ENCODE data around the gene ACP1.
A peak's percentile ranks its signal among the peaks of the same experiment; 100 is the strongest.

ACP1 gene

DNA sequence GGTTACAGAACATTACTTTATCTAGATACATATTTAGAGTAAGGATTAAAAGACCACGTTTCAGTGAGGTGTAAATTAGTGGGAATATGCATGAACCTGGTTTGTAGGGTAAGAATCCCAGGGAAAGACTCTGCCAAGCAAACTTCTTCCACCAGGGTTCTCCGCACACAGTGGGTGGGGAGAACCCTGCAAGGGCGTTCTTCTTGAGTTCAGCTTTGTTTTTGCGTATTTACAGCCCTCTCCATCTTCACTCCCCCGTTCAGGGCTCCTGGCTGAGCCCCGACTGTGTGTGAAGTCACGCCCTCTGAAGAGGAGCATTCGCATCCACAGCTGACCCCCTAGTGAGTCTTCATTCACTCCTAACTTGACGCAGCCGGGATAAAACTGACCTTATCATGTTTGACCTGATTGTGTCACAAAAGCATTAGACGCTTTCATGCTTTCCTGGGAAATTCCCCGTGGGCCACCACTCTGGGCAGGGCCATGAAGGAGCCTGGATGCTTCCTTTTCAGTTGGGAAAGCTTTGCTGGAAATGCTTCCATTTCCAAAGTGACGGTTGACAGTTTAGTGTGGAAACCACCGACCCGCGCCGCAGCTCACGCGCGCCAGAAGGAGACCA, 22.1 kb downstream of the ACP1 start:
- no CpG with 5 or more reads among the region's 20 CpGs for WGBS (ENCODE audit: insufficient coverage, insufficient read length)
- peak overlapping the region; percentile 64 for H3K4me3 ChIP-seq (ENCODE audit: low read length)
- no peak for DNase-seq (ENCODE audit: low read depth, low spot score)

DNA sequence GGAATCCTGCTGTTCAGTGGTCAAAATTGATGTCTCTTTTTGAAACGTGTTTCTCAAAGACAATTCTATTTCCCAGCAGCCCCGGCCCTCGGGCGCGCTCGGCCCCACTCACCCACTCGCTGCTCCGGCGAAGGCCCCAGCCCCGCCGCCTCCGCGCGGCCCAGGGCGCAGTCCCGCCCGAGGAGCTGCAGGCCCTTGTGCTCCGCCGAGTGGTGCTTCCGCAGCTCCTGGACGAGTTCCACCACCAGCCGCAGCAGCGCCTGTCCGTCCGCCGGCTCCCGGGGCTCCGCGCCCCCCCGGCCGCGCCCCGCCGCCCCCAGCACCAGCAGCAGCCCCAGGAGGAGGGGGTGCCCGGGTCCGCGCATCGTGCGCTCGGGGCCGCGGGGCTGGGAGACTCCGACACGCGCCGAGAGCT, 22.7 kb downstream of the ACP1 start:
- peaks cover 10% of the 10 kb centered on the region for H3K27me3 ChIP-seq (ENCODE audit: control insufficient read depth, insufficient read depth, low read length)
- no CpG with 5 or more reads among the region's 46 CpGs for WGBS (ENCODE audit: insufficient coverage, insufficient read length)

More for the DNA sequence above, 22.1 kb downstream of the ACP1 start:
- Histone ChIP-seq H3K36me3 (ENCODE audit: control insufficient read depth, insufficient read depth, low read length) (0 out of 2 replicates have a peak, but pooled peaks cover 2% of the 10 kb centered on the region), H3K4me1 (ENCODE audit: control insufficient read depth, insufficient read depth, low read length) (peaks cover 10% of the 10 kb centered on the region), H3K27me3 (ENCODE audit: control insufficient read depth, insufficient read depth, low read length) (peaks cover 10% of the 10 kb centered on the region), H3K27ac (ENCODE audit: low read length) (no peak overlapping the region), H3K9me3 (ENCODE audit: control insufficient read depth, insufficient read depth, low read length) (no peaks in the 10 kb centered on the region)

DNA sequence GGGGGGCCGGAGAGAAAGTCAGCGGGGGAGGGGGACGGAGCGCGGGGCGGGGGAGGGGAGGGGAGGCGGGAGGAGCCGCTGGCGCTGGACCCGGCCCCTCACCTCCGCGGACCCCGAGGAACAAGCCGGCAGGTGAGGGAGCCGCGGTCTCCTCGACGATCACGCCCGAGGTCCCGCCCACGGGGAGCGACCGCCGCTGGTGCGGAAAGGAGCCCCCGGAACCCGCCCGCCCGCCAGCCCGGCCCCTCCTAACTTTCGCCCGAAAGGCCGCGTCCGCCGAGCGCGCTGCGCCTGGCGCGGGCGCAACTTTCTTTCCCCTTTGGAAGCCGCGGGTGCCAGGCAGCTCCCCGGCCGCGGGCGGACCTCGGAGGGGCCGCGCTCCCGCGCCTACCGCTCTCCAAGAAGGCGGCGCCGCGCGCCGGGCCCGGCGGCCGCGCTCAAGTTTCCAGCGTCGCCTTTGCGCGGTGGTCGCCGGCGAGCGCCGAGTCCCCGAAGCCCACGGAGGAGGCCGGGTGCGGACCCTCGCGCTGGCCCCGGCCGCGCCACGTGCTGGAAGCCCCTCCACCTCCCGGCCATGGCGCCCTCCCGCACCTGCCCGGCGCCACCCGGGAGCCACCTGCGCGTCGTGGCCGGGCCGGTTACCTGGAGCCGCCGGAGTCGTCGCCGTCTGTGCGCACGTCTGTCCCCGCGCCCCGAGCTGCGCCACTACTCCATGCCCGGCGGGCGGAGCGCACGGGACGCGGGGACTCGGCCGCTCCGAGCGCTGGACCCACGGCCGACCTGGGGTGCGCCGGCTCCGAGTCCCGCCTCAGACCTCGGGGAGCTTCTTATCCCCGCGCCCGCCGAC, 23.4 kb downstream of the ACP1 start, which contains the start of gene ALKAL2:
Gene ALKAL2 (minus strand): TSS at position 181 of the 847 bp plus-strand sequence. CDS start 256 bp downstream, outside the sequence.
- H3K36me3 ChIP-seq (ENCODE audit: control insufficient read depth, insufficient read depth, low read length), result no peaks in the 10 kb centered on the region
- peak within 1 kb of the TSS; percentile 64 for H3K4me3 ChIP-seq (ENCODE audit: low read length)
- H3K9me3 ChIP-seq (ENCODE audit: control insufficient read depth, insufficient read depth, low read length), result no peaks in the 10 kb centered on the region
- no CpG with 5 or more reads among the region's 128 CpGs for WGBS (ENCODE audit: insufficient coverage, insufficient read length)
- H3K4me1 ChIP-seq (ENCODE audit: control insufficient read depth, insufficient read depth, low read length), result peaks cover 10% of the 10 kb centered on the region
- H3K27me3 ChIP-seq (ENCODE audit: control insufficient read depth, insufficient read depth, low read length), result peaks cover 10% of the 10 kb centered on the region
- no peak within 1 kb of the TSS for H3K27ac ChIP-seq (ENCODE audit: low read length)
- no peak for DNase-seq (ENCODE audit: low read depth, low spot score)

More for the DNA sequence above, 22.7 kb downstream of the ACP1 start:
- Histone ChIP-seq H3K36me3 (ENCODE audit: control insufficient read depth, insufficient read depth, low read length) (no peaks in the 10 kb centered on the region), H3K4me1 (ENCODE audit: control insufficient read depth, insufficient read depth, low read length) (peaks cover 10% of the 10 kb centered on the region), H3K9me3 (ENCODE audit: control insufficient read depth, insufficient read depth, low read length) (no peaks in the 10 kb centered on the region), H3K4me3 (ENCODE audit: low read length) (peak overlapping the region; percentile 64; the same call in 1 of the 2 replicates), H3K27ac (ENCODE audit: low read length) (no peak overlapping the region)
- DNase-seq (ENCODE audit: low read depth, low spot score), result no peak

DNA sequence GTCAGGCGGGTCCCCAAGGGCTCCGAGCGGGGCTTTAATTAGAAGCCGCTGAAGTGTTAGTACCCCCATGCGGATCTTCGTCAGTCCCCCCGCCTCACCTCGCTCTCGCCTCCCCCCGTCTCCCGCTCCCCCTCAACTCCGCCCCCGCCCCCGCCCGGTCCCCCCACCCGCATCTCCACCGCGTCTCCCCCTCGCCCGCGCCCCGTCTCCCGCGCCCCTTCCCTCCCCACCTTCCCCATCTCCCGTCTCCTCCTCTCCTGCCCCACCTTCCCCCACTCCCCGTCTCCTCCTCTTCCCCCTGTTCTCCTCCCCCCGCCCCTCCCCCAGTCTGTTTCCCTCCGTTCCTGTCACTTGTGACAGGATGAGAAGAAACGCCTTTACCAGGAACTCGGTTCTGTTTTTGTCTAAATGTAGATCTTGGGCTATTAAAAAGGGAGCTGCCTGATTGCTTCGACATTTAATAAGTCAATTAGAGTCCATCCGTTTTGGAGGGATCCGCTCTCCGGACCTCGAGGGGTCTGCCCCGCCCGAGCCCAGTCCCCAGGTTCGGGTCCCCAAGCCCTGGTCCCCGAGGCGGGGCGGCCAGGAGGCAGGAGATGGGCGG, 24.1 kb downstream of the ACP1 start:
- H3K27me3 ChIP-seq (ENCODE audit: control insufficient read depth, insufficient read depth, low read length), result peaks cover 10% of the 10 kb centered on the region
- no CpG with 5 or more reads among the region's 42 CpGs for WGBS (ENCODE audit: insufficient coverage, insufficient read length)
- peak overlapping the region; percentile 64; the same call in 1 of the 2 replicates for H3K4me3 ChIP-seq (ENCODE audit: low read length)
- no peak overlapping the region for H3K27ac ChIP-seq (ENCODE audit: low read length)
- no peaks in the 10 kb centered on the region for H3K9me3 ChIP-seq (ENCODE audit: control insufficient read depth, insufficient read depth, low read length)
- peaks cover 9% of the 10 kb centered on the region for H3K4me1 ChIP-seq (ENCODE audit: control insufficient read depth, insufficient read depth, low read length)
- H3K36me3 ChIP-seq (ENCODE audit: control insufficient read depth, insufficient read depth, low read length), result no peaks in the 10 kb centered on the region
- DNase-seq (ENCODE audit: low read depth, low spot score), result no peak

DNA sequence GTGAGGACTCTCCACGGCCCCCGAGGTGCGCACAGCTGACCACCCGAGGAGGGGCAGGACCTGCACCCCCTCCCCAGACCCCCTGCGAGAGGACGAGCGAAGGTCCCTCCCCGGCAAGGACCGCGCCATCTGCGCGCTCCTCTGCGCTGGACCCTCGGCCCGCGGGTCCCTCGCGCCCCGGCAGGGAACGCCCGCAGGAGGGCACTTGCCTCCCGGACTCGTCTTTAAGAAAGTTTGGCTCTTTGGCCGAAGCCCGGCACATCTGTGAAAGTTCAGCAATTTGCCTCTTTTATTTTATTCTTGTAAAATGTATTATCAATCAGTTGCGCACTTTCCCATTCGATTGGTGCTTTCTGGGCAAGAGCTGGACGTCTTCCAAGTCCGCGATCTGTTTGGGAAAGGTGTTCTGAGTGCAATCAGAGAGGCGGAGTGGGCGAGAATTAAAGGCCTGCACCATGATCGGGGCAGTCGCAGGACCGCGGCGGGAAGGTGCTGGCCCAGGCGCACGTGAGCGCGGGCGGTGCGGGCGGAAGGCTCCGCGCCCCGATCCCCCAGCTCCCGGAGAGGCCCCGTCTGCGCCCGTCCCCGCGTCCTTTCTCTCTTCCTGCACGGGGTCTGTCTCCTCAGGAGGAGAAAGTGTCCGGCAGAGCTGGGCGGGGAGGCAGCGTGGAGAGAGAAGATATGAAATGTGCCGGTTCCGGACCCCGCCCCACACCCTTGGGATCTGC, 24.8 kb downstream of the ACP1 start:
- WGBS (ENCODE audit: insufficient coverage, insufficient read length), result no CpG with 5 or more reads among the region's 60 CpGs
- Histone ChIP-seq H3K4me1 (ENCODE audit: control insufficient read depth, insufficient read depth, low read length) (peaks cover 7% of the 10 kb centered on the region; the same call in 1 of the 2 replicates), H3K36me3 (ENCODE audit: control insufficient read depth, insufficient read depth, low read length) (no peaks in the 10 kb centered on the region), H3K4me3 (ENCODE audit: low read length) (peak overlapping the region; percentile 50; the same call in 1 of the 2 replicates), H3K27ac (ENCODE audit: low read length) (no peak overlapping the region), H3K27me3 (ENCODE audit: control insufficient read depth, insufficient read depth, low read length) (peaks cover 10% of the 10 kb centered on the region), H3K9me3 (ENCODE audit: control insufficient read depth, insufficient read depth, low read length) (no peaks in the 10 kb centered on the region)
- DNase-seq (ENCODE audit: low read depth, low spot score), result no peak

DNA sequence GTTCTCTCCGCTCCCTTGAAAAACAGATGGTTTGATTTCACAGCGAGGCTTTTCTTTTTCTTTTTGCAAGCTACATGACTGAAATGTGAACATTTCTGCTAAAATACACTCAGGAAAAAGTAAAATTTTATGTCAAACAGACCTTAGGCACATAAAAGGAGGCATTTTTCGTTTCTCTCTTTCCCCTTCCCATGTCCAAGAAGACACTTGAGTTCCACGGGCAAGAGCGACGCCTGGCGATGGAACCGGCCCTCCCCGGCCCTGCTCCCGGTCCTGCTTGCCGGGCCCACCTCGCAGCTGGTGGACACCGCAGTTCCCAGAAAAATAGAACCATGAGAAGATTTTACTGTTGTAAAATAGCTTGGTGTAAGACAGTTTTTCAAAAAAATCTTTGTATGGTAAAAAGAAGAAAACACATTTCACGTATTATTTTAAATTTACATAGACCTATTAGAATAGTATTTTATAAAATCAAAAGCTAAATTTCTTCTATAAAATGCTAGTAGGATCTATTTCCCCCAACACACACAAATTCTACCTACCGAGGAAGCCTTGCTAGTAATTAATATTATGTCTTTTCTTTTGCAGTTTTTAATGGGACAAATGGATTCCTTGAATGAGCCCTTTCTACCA, 25.5 kb downstream of the ACP1 start:
- no peak overlapping the region for H3K27ac ChIP-seq (ENCODE audit: low read length)
- peak overlapping the region; percentile 50; the same call in 1 of the 2 replicates for H3K4me3 ChIP-seq (ENCODE audit: low read length)
- 0 out of 2 replicates have a peak, but pooled peaks cover 3% of the 10 kb centered on the region for H3K4me1 ChIP-seq (ENCODE audit: control insufficient read depth, insufficient read depth, low read length)
- peaks cover 10% of the 10 kb centered on the region for H3K27me3 ChIP-seq (ENCODE audit: control insufficient read depth, insufficient read depth, low read length)
- no peaks in the 10 kb centered on the region for H3K9me3 ChIP-seq (ENCODE audit: control insufficient read depth, insufficient read depth, low read length)
- WGBS (ENCODE audit: insufficient coverage, insufficient read length), result no CpG with 5 or more reads among the region's 15 CpGs
- no peak for DNase-seq (ENCODE audit: low read depth, low spot score)
- no peaks in the 10 kb centered on the region for H3K36me3 ChIP-seq (ENCODE audit: control insufficient read depth, insufficient read depth, low read length)

DNA sequence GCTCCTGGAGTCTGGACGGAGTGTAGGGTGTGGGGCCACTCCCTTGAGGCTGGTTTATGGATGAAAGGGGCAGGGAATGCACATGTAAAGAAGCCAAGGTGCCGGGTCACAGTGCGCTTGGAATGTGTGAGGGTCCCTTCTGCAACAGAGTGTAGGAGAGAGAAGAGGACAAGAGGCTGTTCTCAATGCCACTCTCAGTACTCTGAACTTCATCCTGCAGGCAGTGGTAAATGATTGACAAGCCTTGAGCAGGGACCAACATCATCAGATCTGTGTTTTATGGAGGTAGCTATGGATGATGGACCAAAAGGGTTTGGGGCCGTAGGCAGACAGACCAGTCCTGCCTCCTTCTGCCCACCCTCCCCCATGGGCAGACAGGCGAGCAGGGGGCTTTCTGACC, 30.3 kb downstream of the ACP1 start:
- no peaks in the 10 kb centered on the region for H3K4me1 ChIP-seq (ENCODE audit: control insufficient read depth, insufficient read depth, low read length)
- no CpG with 5 or more reads among the region's 5 CpGs for WGBS (ENCODE audit: insufficient coverage, insufficient read length)
- no peak overlapping the region for H3K27ac ChIP-seq (ENCODE audit: low read length)
- H3K27me3 ChIP-seq (ENCODE audit: control insufficient read depth, insufficient read depth, low read length), result no peaks in the 10 kb centered on the region
- DNase-seq (ENCODE audit: low read depth, low spot score), result no peak
- H3K9me3 ChIP-seq (ENCODE audit: control insufficient read depth, insufficient read depth, low read length), result no peaks in the 10 kb centered on the region
- no peak overlapping the region for H3K4me3 ChIP-seq (ENCODE audit: low read length)
- H3K36me3 ChIP-seq (ENCODE audit: control insufficient read depth, insufficient read depth, low read length), result no peaks in the 10 kb centered on the region

DNA sequence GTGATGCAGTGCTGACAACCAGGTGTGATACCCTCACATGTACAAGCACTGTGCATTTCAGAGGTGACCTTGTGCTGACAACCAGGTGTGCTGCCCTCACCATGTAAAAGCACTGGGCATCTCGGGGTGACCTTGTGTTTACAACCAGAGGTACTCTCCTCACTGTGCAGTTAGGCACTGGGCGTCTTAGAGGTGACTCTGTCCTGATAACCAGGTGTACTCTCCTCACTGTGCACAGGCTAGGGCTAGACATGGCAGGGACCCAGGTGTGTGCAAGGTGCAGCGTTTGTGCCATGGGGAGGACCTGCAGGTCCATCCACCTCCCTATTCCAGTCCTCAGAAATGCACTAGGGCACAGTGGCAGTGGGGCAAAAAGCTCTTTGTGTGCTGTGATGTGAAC, 31.6 kb downstream of the ACP1 start:
- Histone ChIP-seq H3K4me3 (ENCODE audit: low read length) (no peak overlapping the region), H3K36me3 (ENCODE audit: control insufficient read depth, insufficient read depth, low read length) (no peaks in the 10 kb centered on the region), H3K9me3 (ENCODE audit: control insufficient read depth, insufficient read depth, low read length) (no peaks in the 10 kb centered on the region), H3K27me3 (ENCODE audit: control insufficient read depth, insufficient read depth, low read length) (no peaks in the 10 kb centered on the region), H3K4me1 (ENCODE audit: control insufficient read depth, insufficient read depth, low read length) (no peaks in the 10 kb centered on the region), H3K27ac (ENCODE audit: low read length) (no peak overlapping the region)
- whole genome bisulfite sequencing (ENCODE audit: insufficient coverage, insufficient read length), result no CpG with 5 or more reads among the region's 3 CpGs
- no peak for DNase-seq (ENCODE audit: low read depth, low spot score)

DNA sequence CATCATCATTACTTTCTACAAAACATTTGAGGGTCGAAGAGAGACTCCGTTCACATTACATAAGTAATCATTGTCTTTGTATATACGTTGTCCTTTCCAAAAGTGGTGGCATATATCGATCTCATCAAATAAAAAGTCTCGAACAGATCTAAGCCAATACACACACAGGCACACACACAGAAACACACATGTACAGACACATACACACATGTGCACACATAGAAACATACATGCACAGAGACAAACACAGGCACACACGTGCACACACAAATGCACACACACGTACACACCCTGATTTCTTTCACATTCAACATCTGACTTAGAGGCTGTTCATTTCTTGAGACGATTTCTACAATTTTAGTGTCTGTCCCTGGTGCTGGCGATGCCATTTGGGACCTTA, 40.6 kb downstream of the ACP1 start:
- no peaks in the 10 kb centered on the region for H3K9me3 ChIP-seq (ENCODE audit: control insufficient read depth, insufficient read depth, low read length)
- H3K4me1 ChIP-seq (ENCODE audit: control insufficient read depth, insufficient read depth, low read length), result peaks cover 4% of the 10 kb centered on the region; the same call in 1 of the 2 replicates
- no peak for DNase-seq (ENCODE audit: low read depth, low spot score)
- WGBS (ENCODE audit: insufficient coverage, insufficient read length), result no CpG with 5 or more reads among the region's 9 CpGs
- H3K27ac ChIP-seq (ENCODE audit: low read length), result no peak overlapping the region
- H3K27me3 ChIP-seq (ENCODE audit: control insufficient read depth, insufficient read depth, low read length), result no peaks in the 10 kb centered on the region
- no peak overlapping the region for H3K4me3 ChIP-seq (ENCODE audit: low read length)
- H3K36me3 ChIP-seq (ENCODE audit: control insufficient read depth, insufficient read depth, low read length), result no peaks in the 10 kb centered on the region

Data from iPS DF 6.9 (cell line).